Hepatocyte (in vitro differentiated cells): ENCODE results near the gene TMEM248. TPM values are rescaled to one million over a fixed set of nuclear protein-coding genes. Genes with fewer than 3 reads are reported as not detected.
"Not testable (repeated sequence)": the region's sequence is repeated elsewhere in the genome, so short reads cannot be mapped to it uniquely, and the experiment has no call there.

Experiments used
- DNase-seq: peaks from one replicate; pipeline ENCODE4 v3.0.0-alpha.2; 2016; ENCODE audit warnings: low spot score
- H2AFZ ChIP-seq: fragments of 200-600 bp; sonication (generic); 2 replicates; pipeline ENCODE4 v1.6.0; 2016; ENCODE audit warnings: antibody characterized with exemption, mild to moderate bottlenecking
- H3K27ac ChIP-seq: fragments of 200-600 bp; sonication (generic); 2 replicates; pipeline ENCODE4 v1.5.1; 2016; ENCODE audit warnings: mild to moderate bottlenecking
- H3K27me3 ChIP-seq: fragments of 200-600 bp; sonication (generic); 2 replicates; pipeline ENCODE4 v1.6.1; 2016
- H3K36me3 ChIP-seq: fragments of 200-600 bp; sonication (generic); replicated peaks from 2 replicates; pipeline ENCODE4 v1.5.1; 2016; ENCODE audit warnings: low read depth; ENCODE audit not compliant: insufficient read depth
- H3K4me1 ChIP-seq: fragments of 200-600 bp; sonication (generic); 2 replicates; pipeline ENCODE4 v1.5.1; 2016; ENCODE audit warnings: mild to moderate bottlenecking, moderate library complexity; ENCODE audit not compliant: insufficient read depth
- H3K4me2 ChIP-seq: fragments of 200-600 bp; sonication (generic); 2 replicates; pipeline ENCODE4 v1.6.0; 2016
- H3K4me3 ChIP-seq: fragments of 200-600 bp; sonication (generic); 2 replicates; pipeline ENCODE4 v1.5.1; 2016; ENCODE audit warnings: mild to moderate bottlenecking
- H3K79me2 ChIP-seq: fragments of 200-600 bp; sonication (generic); 2 replicates; pipeline ENCODE4 v1.6.0; 2017; ENCODE audit warnings: mild to moderate bottlenecking
- H3K9me2 ChIP-seq: fragments of 200-600 bp; sonication (generic); replicated peaks from 2 replicates; pipeline ENCODE4 v1.6.0; 2017; ENCODE audit warnings: mild to moderate bottlenecking; ENCODE audit not compliant: insufficient read depth
- H3K9me3 ChIP-seq: fragments of 200-600 bp; sonication (generic); 2 replicates; pipeline ENCODE4 v1.5.1; 2016; ENCODE audit warnings: low read depth, mild to moderate bottlenecking
- H4K20me1 ChIP-seq: fragments of 200-600 bp; sonication (generic); 2 replicates; pipeline ENCODE4 v1.6.0; 2016; ENCODE audit warnings: mild to moderate bottlenecking; ENCODE audit not compliant: insufficient read depth, poor library complexity, severe bottlenecking
- CTCF ChIP-seq: fragments of 200-600 bp; sonication (generic); IDR thresholded peaks from 2 replicates; pipeline ENCODE4 v1.5.1; 2016; ENCODE audit warnings: antibody characterized with exemption, mild to moderate bottlenecking; ENCODE audit not compliant: poor library complexity
- EZH2 ChIP-seq: fragments of 200-600 bp; sonication (generic); IDR thresholded peaks from 2 replicates; pipeline ENCODE4 v1.6.1; 2016; ENCODE audit warnings: antibody characterized with exemption, mild to moderate bottlenecking, borderline replicate concordance
- EZH2phosphoT487 ChIP-seq: fragments of 200-600 bp; sonication (generic); IDR thresholded peaks from one replicate; pipeline ENCODE4 v1.6.1; 2018; ENCODE audit warnings: antibody characterized with exemption, mild to moderate bottlenecking, low read depth, moderate library complexity; ENCODE audit not compliant: unreplicated experiment, severe bottlenecking
- WGBS: methylation state at CpG from one replicate; pipeline ENCODE4 v1.1.6; 2016; ENCODE audit warnings: low lambda C conversion rate; ENCODE audit errors: missing lambda C conversion rate; 5-methylcytosine and 5-hydroxymethylcytosine counted together
- polyA plus RNA-seq: library from polyadenylated mRNA; unstranded; fragments of >200 nt; fragmentation: Nextera tagmentation; extraction: Ambion mirVana; gene quantifications from 2 replicates; pipeline ENCODE4 v1.2.1, GENCODE V29; 2016
- total RNA-seq: library from RNA; depleted of rRNA; stranded (reverse); fragments of >200 nt; gene quantifications from 2 replicates; pipeline ENCODE4 v1.2.3, GENCODE V29; 2014

Gene TMEM248
- total and polyA plus RNA-seq, 2 experiments from 2014 or later = 80.3 to 91.5 TPM

DNA sequence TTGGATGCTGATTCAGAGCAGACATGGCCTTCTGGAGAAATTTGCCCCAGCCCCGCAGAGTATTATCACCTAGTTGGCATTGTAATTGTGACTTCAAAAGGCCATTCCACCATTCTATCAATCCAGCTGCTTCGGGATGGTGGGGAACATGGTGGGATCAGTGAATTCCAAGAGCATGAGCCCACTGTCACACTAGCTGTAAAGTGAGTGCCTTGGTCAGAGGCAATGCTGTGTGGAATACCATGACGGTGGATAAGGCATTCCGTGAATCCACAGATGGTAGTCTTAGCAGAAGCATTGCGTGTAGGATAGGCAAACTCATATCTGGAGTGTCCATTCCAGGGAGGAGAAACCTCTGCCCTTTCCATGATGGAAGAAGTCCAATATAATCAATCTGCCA is 13.3 kb upstream of the TMEM248 start:
- Histone ChIP-seq H2AFZ (no peak overlapping the region), H4K20me1 (no peaks in the 10 kb centered on the region), H3K9me2 (no peaks in the 10 kb centered on the region), H3K4me1 (no peaks in the 10 kb centered on the region), H3K4me2 (no peak overlapping the region), H3K9me3 (no peaks in the 10 kb centered on the region), H3K79me2 (no peaks in the 10 kb centered on the region), H3K27me3 (no peaks in the 10 kb centered on the region), H3K4me3 (no peak overlapping the region), H3K36me3 (no peaks in the 10 kb centered on the region), H3K27ac (no peak overlapping the region)
- no peak for TF ChIP-seq EZH2
- no peak for TF ChIP-seq EZH2phosphoT487
- no peak for TF ChIP-seq CTCF
- DNase-seq = no peak
- 98% methylated on average over 5 of the region's 5 CpGs for WGBS

DNA sequence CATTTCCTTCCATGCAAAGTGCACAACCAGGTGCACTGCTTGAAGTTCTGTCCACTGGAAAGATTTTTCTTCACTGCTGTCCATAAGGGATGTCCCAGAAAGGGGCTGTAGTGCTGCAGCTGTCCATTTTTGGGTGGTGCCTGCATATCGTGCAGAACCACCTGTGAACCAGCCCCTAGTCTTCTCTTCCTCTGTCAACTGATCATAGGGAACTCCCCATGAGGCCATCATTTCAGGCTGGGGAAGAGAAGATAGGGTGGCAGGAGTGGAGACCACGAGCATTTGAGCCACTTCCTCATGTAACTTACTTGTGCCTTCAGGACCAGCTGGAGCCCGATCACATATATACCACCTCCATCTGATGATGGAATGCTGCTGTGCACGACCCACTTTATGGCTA is 12.4 kb upstream of the TMEM248 start:
- not testable (repeated sequence) for H3K4me3 ChIP-seq, H4K20me1 ChIP-seq, H3K36me3 ChIP-seq, H3K4me1 ChIP-seq, DNase-seq, H3K79me2 ChIP-seq, H3K9me2 ChIP-seq, H3K9me3 ChIP-seq, H3K27ac ChIP-seq, H3K4me2 ChIP-seq, H2AFZ ChIP-seq, H3K27me3 ChIP-seq
- WGBS = 83% methylated on average over 4 of the region's 4 CpGs

GRCh38 chr7:66910789-66911188 is 10.2 kb upstream of the TMEM248 start:
- Histone ChIP-seq H2AFZ (no peak overlapping the region), H3K4me1 (no peaks in the 10 kb centered on the region), H3K4me3 (no peak overlapping the region), H4K20me1 (no peaks in the 10 kb centered on the region), H3K9me3 (no peaks in the 10 kb centered on the region), H3K27me3 (no peaks in the 10 kb centered on the region), H3K4me2 (no peak overlapping the region), H3K36me3 (no peaks in the 10 kb centered on the region), H3K9me2 (no peaks in the 10 kb centered on the region), H3K79me2 (no peaks in the 10 kb centered on the region), H3K27ac (no peak overlapping the region)
- WGBS = 67% methylated on average over 3 of the region's 3 CpGs
- DNase-seq = no peak
- TF ChIP-seq EZH2 (no peak), EZH2phosphoT487 (no peak), CTCF (no peak)

DNA sequence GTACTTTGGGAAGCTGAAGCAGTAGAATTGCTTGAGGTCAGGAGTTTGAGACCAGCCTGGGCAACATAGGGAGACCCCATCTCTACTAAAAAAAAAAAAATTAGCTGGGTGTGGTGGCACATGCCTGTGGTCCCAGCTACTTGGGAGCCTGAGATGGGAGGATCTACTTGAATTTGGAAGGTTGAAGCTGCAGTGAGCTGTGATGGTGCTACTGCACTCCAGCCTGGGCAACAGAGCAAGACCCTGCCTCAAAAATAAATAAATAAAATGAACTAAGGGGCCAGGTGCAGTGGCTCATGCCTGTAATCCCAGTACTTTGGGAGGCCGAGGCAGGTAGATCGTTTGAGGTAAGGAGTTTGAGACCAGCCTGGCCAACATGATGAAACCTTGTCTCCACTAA is 9.8 kb upstream of the TMEM248 start:
- 84% methylated on average over 2 of the region's 2 CpGs for WGBS

GRCh38 chr7:66912195-66912594 is 8.8 kb upstream of the TMEM248 start:
- Histone ChIP-seq H4K20me1 (no peaks in the 10 kb centered on the region), H3K9me2 (no peaks in the 10 kb centered on the region), H3K4me3 (no peak overlapping the region), H3K9me3 (no peaks in the 10 kb centered on the region), H3K4me1 (no peaks in the 10 kb centered on the region), H3K79me2 (no peaks in the 10 kb centered on the region), H2AFZ (no peak overlapping the region), H3K27me3 (no peaks in the 10 kb centered on the region), H3K36me3 (no peaks in the 10 kb centered on the region), H3K27ac (no peak overlapping the region), H3K4me2 (no peak overlapping the region)
- 81% methylated on average over 2 of the region's 2 CpGs for WGBS
- TF ChIP-seq CTCF (no peak), EZH2phosphoT487 (no peak), EZH2 (no peak)
- no peak for DNase-seq

More for the DNA sequence above, 9.8 kb upstream of the TMEM248 start:
- H3K9me2 ChIP-seq, DNase-seq, H3K27me3 ChIP-seq, H3K79me2 ChIP-seq, H2AFZ ChIP-seq, H3K27ac ChIP-seq, H4K20me1 ChIP-seq, H3K36me3 ChIP-seq, H3K4me3 ChIP-seq, H3K9me3 ChIP-seq, H3K4me2 ChIP-seq, H3K4me1 ChIP-seq: not testable (repeated sequence)
